Heart right ventricle (tissue), 16 donors: ENCODE results near the gene REEP1. TPM values are rescaled to one million over a fixed set of nuclear protein-coding genes. Genes with fewer than 3 reads are reported as not detected.

Experiments
- ATAC-seq, 8 donors: fragments of 200-7000 bp; cut with Tn5 transposase; one replicate each; pipeline ENCODE4 v1.9.1; 2020; ENCODE audit warnings: mild to moderate bottlenecking in 8 of 8, moderate library complexity in 8 of 8, moderate number of reproducible peaks in 1 of 8
- DNase-seq, 2 donors: peaks; one replicate each; pipeline ENCODE4 v3.0.0-alpha.2; 2020
- H3K27ac ChIP-seq, 10 donors: fragments of 200-600 bp; sonication (generic) in 2 of 10; one replicate each; pipeline versions ENCODE4 v1.5.0 to v1.8.0; 2020 to 2022; ENCODE audit warnings: mild to moderate bottlenecking in 3 of 10
- H3K27me3 ChIP-seq, 7 donors: fragments of 200-600 bp; one replicate each; pipeline ENCODE4 v1.8.0; 2021 to 2022; ENCODE audit warnings: mild to moderate bottlenecking in 2 of 7
- H3K36me3 ChIP-seq, 9 donors: fragments of 200-600 bp; sonication (generic) in 1 of 9; one replicate each; pipeline versions ENCODE4 v1.5.0 to v1.8.0; 2020 to 2022; ENCODE audit warnings: mild to moderate bottlenecking in 2 of 9
- H3K4me1 ChIP-seq, 9 donors: fragments of 200-600 bp; sonication (generic) in 1 of 9; one replicate each; pipeline versions ENCODE4 v1.5.0 to v1.8.0; 2020 to 2022; ENCODE audit warnings: mild to moderate bottlenecking in 4 of 9
- H3K4me3 ChIP-seq, 10 donors: fragments of 200-600 bp; sonication (generic) in 2 of 10; one replicate each; pipeline versions ENCODE4 v1.5.0 to v1.8.0; 2020 to 2022; ENCODE audit warnings: mild to moderate bottlenecking in 7 of 10, moderate library complexity in 2 of 10
- H3K9me3 ChIP-seq, 11 donors: fragments of 200-600 bp in 10 of 11; sonication (generic) in 2 of 11; one replicate each; pipeline versions ENCODE4 v1.5.0 to v1.8.0; 2013 to 2022; ENCODE audit warnings: mild to moderate bottlenecking in 2 of 11, control low read depth in 1 of 11, moderate library complexity in 1 of 11
- WGBS, 2 donors: extraction: QIAGEN DNeasy Blood & Tissue Kit; methylation state at CpG; one replicate each; pipeline ENCODE4 v1.1.7; 2013; ENCODE audit warnings: inconsistent platforms in 1 of 2; 5-methylcytosine and 5-hydroxymethylcytosine counted together
- intact Hi-C, 10 donors: fragments of 100-400 bp; cut with DNase I; formaldehyde crosslinking; loops; one replicate each; pipeline versions ENCODE4 v1.11.1 to v1.14.2; 2022
- polyA plus RNA-seq, 2 donors: library from polyadenylated mRNA; stranded (reverse); fragments of 200-250 nt; gene quantifications; one replicate each; pipeline ENCODE4 v1.2.3, GENCODE V29; 2013
- total RNA-seq, 10 donors: library from RNA; stranded (reverse); fragmentation: NEBNext Ultra II Directional in 3 of 10; extraction: Animal tissue kit (Norgen Biotek cat#: 25700) in 3 of 10; gene quantifications; one replicate each; pipeline versions ENCODE4 v1.2.1 to v1.2.4, GENCODE V29; 2021 to 2023
- TF ChIP-seq, protein P1 (sequence below), 9 donors: fragments of 200-600 bp; sonication (generic) in 2 of 9; IDR thresholded peaks; one replicate each; pipeline versions ENCODE4 v1.5.0 to v1.8.0; 2021 to 2022; ENCODE audit warnings: antibody characterized with exemption in 9 of 9, mild to moderate bottlenecking in 5 of 9, moderate library complexity in 1 of 9
- donor health status: Arrhythmogenic right ventricular cardiomyopathy.
- donor health status: ischemic (EF 13 %, LVEDD 7.1; RV severe dilation, severe dysfunction).
- donor health status: healthy with polysubstance abuse.
- donor health status: DM: no; HTN: yes; CAD: no.
- donor health status: DM: no; HTN: no; CAD: no.
- donor health status: ischemic (EF 25% LVEDD 6.9; RV normal size, moderate dysfunction).
- donor health status: ischemic (EF 25% LVEDD 5.7; RV mildly dilated, moderate dysfunction).
- donor health status: healthy.
- donor health status: DM: yes; HTN: yes; CAD: no.
- donor health status: Ischemic cardiomyopathy.
- donor health status: ischemic (EF 35%, LVEDD 5.7; RV mildly dilated, moderate dysfunction).
- donor health status: nonischemic (EF 11% LVEDD 7.7; RV severe dilation, severe dysfunction).
- donor health status: DM: yes; HTN: yes; CAD: no.
- donor health status: PGD.
- donor health status: ischemic (EF 29% LVEDD 5.4; RV normal size, mild dysfunction).
- donor health status: nonischemic (EF 23%, LVEDD 6.1; RV moderate dilation, normal function).

Gene REEP1
- total and polyA plus RNA-seq, 12 donors = 15.2 to 30.5 (median 25.6) TPM

DNA sequence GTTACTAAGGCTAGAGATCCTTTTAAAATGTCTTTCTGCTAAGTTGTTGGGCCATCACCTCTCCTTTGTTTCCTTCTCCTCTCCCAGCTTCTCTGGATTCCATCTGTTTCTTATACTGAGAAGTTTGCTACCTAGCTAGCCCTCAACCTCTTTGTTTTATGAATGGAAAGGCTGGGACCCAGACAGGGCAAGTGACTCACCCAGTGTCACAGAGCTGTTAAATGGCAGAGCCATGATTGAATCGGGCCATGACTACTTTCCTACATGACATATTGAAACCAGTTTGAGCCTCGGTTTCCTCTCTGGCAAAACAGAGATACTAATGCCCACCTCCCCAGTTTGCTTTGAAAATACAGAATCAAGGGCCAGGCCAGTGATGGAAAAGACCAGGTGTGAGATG lies 24.1 kb downstream of the REEP1 start:
- Histone ChIP-seq H3K4me1 (peaks cover 0 to 23% (median 12%) of the 10 kb centered on the region in 9 donors), H3K36me3 (no peaks in the 10 kb centered on the region), H3K27ac (no peak overlapping the region), H3K4me3 (no peak overlapping the region), H3K9me3 (no peaks in the 10 kb centered on the region), H3K27me3 (no peaks in the 10 kb centered on the region)
- intact Hi-C loops = loop anchor here in 2 of 10 donors (5.0 to 10.0 kb wide), 2 partner anchors 51 to 54 kb away; no protein-coding TSS in a partner anchor
- TF ChIP-seq, protein P1, sequence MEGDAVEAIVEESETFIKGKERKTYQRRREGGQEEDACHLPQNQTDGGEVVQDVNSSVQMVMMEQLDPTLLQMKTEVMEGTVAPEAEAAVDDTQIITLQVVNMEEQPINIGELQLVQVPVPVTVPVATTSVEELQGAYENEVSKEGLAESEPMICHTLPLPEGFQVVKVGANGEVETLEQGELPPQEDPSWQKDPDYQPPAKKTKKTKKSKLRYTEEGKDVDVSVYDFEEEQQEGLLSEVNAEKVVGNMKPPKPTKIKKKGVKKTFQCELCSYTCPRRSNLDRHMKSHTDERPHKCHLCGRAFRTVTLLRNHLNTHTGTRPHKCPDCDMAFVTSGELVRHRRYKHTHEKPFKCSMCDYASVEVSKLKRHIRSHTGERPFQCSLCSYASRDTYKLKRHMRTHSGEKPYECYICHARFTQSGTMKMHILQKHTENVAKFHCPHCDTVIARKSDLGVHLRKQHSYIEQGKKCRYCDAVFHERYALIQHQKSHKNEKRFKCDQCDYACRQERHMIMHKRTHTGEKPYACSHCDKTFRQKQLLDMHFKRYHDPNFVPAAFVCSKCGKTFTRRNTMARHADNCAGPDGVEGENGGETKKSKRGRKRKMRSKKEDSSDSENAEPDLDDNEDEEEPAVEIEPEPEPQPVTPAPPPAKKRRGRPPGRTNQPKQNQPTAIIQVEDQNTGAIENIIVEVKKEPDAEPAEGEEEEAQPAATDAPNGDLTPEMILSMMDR (IDR thresholded peaks at IDR 0.05) = no peak
- 93 to 94% methylated on average over 2 of the region's 2 CpGs for WGBS, 2 donors
- DNase-seq (no peak), ATAC-seq (no peak)

DNA sequence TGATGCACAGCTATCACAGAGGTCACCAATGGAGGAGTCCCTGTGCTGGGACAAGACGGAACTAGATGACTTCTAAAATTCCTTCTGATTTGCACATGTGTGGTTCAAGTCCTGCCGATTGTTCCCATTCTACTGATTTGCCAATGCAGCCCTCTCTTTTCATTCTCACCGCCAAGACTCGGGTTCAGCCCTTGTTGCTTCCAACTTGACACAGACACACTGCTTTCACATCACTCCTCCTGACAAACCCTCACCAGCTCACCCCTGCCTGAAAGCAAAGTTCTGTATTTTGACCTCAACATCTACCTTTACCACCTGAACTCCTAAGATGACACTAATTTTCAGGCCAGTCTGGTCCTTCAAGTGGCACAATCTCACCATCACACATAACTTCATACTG lies 25.5 kb downstream of the REEP1 start:
- TF ChIP-seq, protein P1 (IDR thresholded peaks at IDR 0.05) = no peak
- H3K27me3 ChIP-seq = no peaks in the 10 kb centered on the region
- H3K36me3 ChIP-seq = no peaks in the 10 kb centered on the region
- intact Hi-C loops = loop anchor here in 2 of 10 donors (5.0 to 10.0 kb wide), 2 partner anchors 53 to 55 kb away; no protein-coding TSS in a partner anchor
- no peak overlapping the region for H3K4me3 ChIP-seq
- H3K4me1 ChIP-seq = peaks cover 0 to 33% (median 18%) of the 10 kb centered on the region in 9 donors
- H3K9me3 ChIP-seq = no peaks in the 10 kb centered on the region
- ATAC-seq (no peak), DNase-seq (no peak)
- no peak overlapping the region for H3K27ac ChIP-seq
- WGBS, 2 donors = 91 to 96% methylated on average over 4 of the region's 4 CpGs

DNA sequence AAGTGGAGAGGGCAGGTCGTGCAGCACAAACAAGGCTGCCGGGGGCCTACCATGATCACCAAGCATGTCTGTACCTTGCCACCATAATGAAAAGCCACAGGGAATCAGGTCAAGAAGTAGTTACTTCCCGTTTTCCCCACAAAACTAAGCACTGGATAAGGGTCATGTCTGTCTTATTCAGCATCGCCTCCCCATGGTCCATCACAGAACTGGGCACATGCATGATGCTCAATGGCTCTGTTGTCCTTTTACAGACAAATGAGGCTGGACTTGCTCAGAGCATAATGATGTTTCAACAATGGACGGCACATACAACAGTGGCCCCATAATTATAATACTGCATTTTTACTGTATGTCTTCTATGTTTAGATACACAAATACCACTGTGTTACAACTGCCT lies 27.5 kb downstream of the REEP1 start:
- Histone ChIP-seq H3K9me3 (no peaks in the 10 kb centered on the region), H3K27me3 (no peaks in the 10 kb centered on the region), H3K36me3 (no peaks in the 10 kb centered on the region), H3K4me3 (no peak overlapping the region), H3K27ac (no peak overlapping the region), H3K4me1 (peaks cover 0 to 36% (median 11%) of the 10 kb centered on the region in 9 donors)
- intact Hi-C loops = loop anchor here in 3 of 10 donors (5.0 to 10.0 kb wide), 2 partner anchors 55 to 57 kb away; no protein-coding TSS in a partner anchor
- no peak for DNase-seq
- 89 to 92% methylated on average over 5 of the region's 5 CpGs for WGBS, 2 donors
- TF ChIP-seq, protein P1 (IDR thresholded peaks at IDR 0.05) = no peak
- no peak for ATAC-seq

DNA sequence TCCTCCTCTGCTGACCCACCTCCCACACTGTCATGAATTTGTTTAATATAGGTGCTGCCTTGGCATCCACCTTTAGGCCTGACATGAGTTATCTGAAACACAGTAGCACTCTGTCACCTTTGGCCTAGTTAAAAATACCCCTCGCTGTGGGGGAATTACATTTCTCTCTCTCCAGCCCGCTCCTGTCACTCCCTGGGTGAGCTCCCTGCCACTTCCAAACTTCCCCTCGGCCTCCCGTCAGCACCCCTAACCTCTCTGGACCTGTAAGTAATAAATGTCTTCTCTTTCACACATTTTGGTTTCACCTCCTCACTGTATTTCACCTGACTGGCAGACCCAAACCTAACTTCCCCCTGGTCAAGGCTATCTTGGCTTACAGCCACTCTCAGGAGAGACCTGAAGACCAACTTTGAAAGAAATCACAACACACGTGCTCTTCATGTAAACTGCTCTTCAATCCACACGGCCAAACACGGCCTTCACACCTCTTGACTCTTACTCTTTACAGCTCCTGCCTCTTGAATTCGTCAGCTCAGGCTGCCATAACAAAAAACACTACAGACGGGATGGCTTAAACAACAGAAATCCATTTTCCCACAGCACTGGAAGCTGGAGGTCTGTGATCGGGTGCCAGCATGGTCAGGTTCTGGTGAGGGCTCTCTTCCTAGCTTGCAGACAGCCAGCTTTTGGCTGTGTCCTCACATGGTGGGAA lies 28.3 kb downstream of the REEP1 start:
- H3K27ac ChIP-seq = peak overlapping the region in 4 of 10 donors; percentile 20 to 57 (median 30)
- ATAC-seq (peak; percentile 8 to 63 (median 34)), DNase-seq (no peak)
- TF ChIP-seq, protein P1 (IDR thresholded peaks at IDR 0.05) = no peak
- H3K9me3 ChIP-seq = no peaks in the 10 kb centered on the region
- peaks cover 0 to 29% (median 11%) of the 10 kb centered on the region in 9 donors for H3K4me1 ChIP-seq
- no peaks in the 10 kb centered on the region for H3K36me3 ChIP-seq
- no peak overlapping the region for H3K4me3 ChIP-seq
- intact Hi-C loops = loop anchor here in 1 of 10 donors (5.0 kb wide), 1 partner anchor 58 kb away; no protein-coding TSS in a partner anchor
- 56 to 77% methylated on average over 10 of the region's 10 CpGs for WGBS, 2 donors
- no peaks in the 10 kb centered on the region for H3K27me3 ChIP-seq
